HG03565 (cell line): ENCODE measurements around the gene RAC2.

ENCODE experiments used
- ATAC-seq: cut with Tn5 transposase; IDR thresholded peaks from one replicate; pipeline ENCODE4 v1.9.1; 2021; ENCODE audit warnings: mild to moderate bottlenecking, moderate library complexity; ENCODE audit not compliant: unreplicated experiment

Gene RAC2

DNA sequence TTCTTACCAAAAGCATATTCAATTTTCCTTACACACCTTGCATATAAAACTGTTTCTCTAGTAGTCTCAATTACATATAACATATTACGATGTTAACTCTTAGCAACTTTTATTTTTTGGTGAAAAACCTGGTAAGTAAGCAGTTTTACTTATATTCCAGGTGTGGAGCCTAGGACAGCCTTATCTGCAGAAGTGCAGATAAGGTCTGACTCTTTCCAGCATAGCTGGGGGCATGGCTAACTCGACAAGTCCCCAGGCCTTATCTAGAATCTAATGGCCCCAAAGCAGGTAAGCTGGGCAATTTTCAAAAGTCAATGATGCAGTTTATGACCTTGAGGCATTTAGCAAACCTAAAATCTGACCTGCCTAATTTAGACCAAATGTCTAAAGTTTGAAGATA is 51.9 kb downstream of the RAC2 start:
- no peak for ATAC-seq

DNA sequence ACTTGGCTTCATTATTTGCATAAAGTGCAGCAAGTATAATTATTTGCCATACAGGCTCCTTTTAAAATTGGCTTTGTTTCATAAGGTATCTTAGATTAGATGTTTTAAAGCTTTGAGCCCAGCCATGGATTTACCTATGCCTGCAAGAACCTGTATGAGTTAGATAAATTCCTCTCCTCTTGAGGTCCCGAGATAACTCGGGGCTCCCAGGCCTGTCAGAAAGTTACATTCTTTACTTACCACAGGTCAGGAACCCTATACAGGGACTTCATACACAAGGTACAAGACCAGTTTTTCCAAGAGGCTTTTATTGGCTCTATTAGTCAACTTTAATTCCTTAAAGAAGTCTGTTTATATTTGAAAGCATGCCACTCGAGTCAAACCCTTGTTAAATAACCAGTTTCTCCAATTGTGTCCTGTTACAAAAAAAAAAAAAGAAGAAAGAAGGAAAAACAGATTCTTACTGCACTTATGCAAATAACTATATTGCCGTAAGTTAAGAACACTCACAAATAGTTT is 53.7 kb downstream of the RAC2 start:
- ATAC-seq: no peak

DNA sequence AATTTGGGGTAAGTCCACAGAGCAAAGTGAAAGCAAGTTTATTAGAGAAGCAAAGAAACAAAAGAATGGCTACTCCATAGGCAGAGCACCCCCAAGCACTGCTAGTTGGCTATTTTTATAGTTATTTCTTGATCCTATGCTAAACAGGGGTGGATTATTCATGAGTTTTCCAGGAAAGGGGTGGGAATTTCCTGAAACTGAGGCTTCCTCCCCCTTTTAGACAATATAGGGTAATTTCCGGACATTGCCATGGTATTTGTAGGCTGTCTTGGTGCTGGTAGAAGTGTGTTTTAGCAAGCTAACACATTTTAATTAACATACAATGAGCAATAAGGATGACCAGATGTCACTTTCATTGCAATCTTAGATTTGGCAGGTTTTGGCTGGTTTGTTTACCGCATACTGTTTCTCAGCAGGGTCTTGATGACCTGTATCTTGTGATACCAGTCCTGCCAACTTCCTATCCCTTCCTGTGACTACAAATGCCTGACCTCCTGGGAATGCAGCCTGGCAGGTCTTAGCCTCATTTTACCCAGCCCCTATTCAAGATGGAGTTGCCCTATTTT is 55.1 kb downstream of the RAC2 start:
- ATAC-seq: no peak

DNA sequence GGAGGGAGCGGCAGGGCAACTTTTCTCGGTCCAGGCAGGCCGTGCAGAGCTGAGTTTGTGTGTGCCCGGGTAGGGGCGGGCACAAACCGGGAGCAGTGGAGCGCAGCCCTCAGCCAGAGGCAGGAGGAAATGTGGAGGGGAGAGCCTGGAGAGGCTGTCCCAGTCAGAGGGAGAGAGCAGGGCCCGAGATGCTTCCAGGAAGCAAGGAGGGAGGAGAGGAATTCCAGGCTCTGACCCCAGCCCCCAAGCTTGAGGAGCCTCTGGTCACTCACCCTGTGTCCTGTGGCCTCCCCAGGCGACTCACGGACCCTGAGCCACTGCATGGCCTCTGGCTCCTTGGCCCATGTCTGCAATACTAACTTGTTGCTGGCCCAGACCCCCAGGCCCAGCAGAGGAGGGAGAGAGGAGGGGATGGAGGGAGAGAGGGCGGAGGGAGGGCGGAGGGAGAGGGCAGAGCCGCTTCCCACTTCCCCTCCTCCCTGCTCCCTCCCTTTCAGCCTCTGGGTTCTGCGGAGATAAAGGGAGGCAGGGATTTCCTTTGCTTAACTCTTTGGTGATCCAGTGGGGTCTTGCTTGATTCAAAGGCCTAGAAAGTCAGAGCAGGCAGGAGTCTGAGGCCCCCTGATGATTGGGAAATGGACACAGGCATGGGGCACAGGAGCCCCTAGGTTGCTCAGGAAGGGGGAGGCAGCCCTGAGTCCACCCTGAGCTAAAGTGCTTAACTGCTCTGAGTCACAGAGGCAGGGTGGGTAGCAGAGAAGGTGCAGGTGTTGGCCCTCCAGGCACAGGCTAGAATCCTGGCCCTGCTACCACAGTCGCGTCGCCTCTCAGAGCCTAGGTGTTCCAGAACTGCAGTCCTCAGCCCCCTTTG is 55.9 kb downstream of the RAC2 start, which contains the start of gene C1QTNF6:
TSS of gene C1QTNF6 (minus strand) at position 357 of the 871 bp plus-strand sequence. CDS start at position 323, 34 bp downstream.
- ATAC-seq: no peak

DNA sequence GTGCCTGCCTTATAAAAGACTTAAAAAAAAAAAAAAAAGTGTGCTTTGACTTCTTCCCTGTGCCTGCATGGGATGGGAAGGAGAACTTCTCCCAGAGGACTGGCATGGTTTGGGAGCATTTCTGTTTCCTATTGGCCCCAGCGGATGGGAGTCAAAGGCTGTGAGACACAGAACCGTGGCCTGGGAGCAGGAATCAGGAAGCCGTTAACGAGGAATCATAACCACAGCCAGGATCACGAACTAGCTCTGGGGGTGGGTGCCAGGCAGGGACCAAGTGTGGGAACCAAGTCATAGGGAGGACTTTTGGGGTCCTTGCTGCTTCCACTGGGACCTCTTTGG is 56.5 kb downstream of the RAC2 start:
- no peak for ATAC-seq

DNA sequence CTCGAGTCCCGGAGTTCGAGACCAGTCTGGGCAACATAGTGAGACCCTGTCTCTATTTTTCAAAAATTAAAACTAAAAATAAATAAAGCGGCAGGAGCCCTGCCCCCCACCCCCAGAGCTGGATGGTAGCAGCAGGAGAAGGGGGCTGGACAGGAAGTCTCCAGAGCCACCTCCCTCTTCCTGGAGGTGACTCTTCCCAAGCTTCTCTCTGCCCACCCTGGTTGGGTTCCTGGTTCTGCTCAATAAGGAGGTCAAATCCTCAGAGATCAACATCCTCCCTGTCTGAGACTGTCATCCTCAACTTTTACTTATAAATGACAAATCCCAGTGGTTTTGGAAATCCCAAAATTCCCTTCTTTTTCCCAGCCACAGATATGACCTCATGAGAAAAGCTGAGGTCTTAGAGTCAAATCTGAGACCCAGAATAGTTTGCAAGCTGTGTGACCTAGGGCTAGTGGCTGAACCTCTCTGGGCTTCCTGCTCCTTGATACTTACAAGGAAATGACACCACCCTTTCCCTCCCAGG is 57.0 kb downstream of the RAC2 start:
- no peak for ATAC-seq

DNA sequence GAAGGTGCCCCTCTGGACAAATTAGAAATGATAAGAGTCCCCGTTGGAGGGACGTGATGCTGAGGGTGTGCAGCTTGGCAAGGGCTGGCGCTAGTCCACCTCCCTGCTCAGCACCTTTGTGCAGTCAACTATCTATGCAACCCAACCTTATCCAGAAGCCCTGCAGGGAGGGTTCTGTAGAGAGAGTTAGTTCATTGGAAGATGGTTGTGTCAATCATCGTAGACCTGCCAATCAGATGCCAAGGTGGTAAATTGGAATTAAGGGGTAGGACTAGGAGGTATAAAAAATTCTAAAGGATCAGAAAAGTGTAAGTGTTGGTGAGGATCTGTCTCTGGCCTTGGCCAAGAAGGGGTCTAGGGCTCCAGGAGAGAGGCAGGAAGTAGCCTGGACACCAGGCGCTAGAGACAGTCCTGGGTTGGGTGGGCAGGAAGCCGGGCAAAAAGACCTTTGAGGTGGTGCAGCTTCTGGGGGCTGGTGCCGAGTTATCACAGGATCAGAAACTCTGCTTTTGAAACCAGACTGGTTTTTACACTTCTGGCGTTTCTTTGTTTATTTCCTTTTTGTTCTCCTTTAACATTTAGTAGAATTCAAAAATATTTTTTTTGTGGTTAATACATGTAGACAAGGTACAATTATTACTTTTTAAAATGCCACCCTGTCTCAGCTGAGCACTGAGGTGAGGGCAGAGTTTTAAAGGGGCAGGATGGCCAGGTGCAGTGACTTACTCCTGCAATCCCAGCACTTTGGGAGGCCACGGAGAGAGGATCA is 57.7 kb downstream of the RAC2 start:
- ATAC-seq: no peak

DNA sequence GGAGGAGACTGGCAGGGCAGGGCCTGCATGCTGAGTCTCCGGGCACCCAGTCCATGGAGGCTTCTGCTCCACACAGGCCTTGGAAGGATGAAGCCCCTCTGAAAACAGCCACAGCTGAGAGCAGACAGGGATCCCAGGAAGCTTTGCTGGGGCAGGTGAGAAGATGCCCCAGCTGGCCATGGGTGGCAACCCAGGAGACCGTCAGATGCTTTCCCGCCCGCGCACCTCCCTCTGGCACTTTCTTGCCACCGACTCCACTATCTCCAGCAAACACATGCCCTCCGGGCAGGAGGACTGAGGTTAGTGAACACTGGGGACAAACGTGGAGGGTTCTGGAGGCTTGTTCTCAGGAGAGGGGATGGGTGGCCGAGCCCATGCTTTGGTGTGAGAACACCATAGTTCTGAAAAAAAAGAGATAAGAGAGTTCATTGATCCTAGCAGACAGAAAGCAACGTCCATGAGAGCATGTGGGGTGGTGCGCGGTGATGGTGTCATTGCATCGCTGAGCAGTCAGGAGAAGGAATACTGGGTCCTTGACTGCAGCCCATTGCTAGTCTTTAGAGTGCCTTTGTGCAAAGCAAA is 58.3 kb downstream of the RAC2 start:
- ATAC-seq: no peak

DNA sequence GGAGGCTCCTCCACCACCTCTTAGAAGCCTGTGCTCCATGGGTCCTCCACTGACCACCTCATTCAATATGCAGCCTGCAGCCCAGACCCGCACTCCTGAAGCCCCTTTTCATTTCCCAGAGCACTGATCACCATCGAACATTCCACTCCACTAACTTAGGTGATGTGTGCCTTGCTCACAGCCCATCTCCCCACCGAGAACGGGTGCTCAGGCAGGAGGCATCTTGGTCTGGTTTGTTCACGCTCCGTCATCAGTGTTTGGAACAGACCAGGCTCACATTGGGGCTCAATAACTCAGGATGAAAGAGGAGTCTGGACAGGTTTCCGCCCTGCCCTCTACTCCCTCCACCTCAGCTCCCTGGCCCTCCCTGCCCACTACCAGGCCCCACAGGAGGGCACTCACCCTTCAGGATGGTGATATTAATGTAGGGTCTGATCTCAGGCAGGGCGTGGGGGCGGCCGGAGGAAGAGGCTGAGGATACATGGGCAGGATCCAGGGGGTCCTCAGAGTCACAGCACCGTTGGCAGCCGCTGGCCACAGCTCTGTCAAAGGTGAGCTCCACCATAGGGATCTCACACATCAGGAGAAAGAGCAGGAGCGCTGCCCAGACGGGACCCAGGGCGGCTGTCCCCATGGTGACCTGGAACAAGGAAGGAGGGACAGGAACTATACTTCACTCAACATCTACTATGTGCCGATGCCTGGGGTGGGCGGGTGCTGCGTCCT is 59.1 kb downstream of the RAC2 start:
- no peak for ATAC-seq

DNA sequence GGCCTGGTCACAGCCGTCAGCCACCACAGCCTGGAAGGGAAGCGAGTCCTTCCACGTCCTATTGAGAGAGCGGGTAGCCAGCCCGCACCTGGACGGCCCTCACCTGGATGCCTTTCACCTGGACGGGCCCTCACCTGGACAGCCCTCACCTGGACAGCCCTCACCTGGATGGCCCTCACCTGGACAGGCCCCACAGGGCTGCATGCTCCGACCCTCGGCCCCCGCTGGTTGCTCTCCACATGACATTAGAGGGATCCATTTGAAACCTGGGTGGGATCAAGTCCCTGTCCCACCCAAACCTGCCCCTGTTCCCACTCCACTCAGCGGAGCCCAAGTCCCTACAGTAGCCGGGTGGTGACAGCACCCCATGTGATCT is 59.7 kb downstream of the RAC2 start:
- no peak for ATAC-seq

DNA sequence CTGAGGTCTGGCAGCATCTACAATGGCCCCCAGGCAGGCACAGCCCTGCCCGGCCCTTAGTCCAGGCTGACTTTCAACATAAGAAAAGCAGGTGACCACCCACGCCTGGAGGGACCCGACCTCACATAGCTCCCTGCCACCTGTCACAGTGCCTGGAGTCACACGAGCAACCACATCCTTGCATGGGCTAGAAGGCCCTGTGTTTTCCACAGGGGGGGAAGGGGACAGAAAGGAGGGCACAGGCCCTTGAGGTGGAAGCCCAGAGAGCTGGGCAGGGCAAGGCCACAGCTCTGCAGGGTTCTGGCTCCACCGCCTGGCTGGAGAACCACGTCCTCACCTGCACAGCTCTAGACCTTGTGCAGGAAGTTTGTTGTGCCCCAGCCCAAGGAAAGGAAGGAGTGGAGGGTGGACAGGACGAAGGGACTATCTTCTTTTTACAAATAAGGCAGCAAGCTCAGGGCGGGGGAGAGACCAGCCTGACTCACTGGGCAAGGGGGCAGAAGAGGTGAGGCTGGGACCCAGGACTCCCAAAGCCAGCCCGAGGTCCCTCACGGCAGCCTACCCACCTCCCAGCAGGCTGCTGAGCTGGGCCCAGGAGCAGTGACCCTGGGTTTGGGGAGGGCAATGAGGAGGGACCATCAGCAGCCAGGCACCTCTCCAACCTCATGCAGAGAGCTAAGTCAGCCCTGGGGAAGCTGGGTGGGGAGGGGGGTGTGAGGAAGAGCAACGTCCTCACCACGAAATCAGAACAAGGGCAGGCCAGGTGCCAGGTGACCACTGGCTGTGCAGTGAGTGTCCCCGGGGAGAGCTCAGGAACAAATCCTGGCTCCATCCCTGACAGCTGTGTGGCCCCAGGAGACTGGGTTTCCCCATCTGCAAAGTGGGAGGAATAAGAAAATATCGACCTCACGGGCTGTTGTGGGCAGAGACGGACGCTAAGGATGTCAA is 60.4 kb downstream of the RAC2 start:
- ATAC-seq: no peak

DNA sequence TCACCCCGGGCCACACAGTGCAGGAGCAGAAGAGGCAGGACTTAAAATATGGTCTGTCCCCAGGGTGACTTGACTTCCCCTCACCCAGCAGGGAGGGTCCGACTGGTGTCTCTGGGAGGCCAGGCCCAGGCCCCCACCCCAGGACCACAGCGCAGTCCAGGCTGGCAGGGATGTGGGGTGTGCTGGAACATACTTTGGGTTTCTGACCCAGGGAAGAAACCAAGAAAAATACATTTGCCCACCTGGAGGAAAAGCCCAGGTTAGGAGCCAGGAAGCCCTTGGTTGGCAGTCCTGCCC is 61.2 kb downstream of the RAC2 start:
- ATAC-seq: no peak

DNA sequence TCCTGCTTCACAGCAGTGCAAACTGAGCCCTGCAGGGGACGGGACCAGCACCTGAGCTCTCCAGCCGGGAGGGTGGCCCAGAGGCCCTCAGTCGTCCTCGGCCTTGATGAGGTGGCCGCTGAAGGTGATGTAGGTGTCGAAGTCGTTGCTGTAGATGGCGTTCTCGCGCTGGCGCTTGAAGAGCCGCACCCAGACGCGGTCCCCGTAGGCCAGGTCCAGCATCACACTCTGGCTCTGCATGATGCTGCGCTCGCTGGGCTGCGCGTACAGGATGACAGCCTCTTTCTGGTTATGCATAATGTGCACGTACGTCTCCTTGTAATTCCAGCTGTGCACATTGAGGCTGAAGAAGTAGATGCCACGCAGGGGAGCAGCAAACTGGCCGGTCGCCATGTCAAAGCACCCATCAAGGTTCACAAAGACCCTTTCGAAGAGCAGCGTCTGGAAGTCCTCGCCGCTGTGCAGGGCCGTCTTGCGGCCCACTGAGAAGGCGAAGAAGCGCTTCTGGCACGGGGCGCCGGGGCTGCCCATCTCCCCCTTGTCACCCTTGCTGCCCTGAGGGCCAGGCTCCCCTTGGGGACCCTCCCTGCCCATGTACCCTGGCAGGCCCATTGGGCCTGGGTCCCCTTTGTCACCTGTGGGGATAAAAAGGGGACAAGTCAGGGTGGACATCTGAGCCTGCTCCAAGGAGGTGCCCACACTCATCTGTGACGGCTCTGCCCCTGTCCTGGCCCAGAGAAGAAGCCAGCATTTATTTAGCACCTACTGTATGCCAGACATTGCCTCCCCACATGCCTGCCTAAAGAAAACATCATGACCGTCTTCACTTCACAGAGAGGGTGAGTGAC is 61.7 kb downstream of the RAC2 start:
- ATAC-seq: no peak

DNA sequence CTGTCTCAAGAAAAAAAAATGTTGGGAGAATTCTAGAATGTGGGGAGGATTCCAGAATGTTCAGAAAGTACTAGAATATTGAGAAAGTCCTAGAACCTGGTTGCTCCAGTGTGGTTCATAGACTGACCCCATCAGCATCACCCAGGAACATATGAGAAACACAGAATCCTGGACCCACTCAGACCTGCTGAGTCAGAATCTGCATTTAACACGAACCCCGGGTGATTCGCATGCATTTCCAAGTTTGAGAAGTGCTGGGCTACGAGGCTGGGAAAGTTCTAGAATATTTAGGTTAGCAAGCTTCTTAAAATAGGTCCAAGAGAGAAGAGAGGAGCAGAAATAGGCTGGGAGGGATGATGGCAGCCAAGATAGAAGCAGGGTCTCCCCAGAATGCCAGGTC is 62.4 kb downstream of the RAC2 start:
- no peak for ATAC-seq

DNA sequence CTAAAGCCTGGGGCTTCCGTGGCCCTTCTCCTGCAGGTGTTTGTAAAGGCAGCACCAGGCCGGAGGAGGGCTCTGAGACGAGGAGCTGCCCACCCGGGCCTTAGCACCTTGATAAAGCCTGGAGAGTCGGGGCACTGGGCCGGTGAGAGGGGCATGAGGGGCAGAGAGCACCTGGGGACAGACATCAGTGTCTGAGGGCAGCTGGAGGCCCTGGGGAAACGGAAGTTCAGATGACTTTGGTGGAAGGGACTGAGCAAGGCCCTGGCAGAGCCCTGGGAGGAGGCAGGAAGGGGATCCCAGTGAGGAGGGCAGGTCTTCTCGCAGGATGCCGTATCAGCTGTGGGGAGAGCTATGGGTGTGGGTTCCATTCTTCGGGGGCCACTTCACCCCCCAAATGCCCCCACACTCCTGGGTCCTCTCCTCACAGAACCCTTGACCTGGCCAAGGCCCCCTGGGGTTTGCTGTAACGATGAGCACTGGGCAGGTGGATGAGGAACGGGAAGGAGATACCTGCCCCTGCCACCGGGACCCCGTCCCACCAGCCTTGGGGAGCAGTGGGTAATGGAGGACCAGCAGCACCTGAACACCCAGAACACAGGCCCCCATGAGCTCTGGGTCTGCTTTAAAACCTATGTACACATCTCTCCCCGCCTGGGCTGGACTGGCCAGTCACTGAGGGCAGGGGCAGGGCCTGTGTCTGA is 63.4 kb downstream of the RAC2 start:
- no peak for ATAC-seq

DNA sequence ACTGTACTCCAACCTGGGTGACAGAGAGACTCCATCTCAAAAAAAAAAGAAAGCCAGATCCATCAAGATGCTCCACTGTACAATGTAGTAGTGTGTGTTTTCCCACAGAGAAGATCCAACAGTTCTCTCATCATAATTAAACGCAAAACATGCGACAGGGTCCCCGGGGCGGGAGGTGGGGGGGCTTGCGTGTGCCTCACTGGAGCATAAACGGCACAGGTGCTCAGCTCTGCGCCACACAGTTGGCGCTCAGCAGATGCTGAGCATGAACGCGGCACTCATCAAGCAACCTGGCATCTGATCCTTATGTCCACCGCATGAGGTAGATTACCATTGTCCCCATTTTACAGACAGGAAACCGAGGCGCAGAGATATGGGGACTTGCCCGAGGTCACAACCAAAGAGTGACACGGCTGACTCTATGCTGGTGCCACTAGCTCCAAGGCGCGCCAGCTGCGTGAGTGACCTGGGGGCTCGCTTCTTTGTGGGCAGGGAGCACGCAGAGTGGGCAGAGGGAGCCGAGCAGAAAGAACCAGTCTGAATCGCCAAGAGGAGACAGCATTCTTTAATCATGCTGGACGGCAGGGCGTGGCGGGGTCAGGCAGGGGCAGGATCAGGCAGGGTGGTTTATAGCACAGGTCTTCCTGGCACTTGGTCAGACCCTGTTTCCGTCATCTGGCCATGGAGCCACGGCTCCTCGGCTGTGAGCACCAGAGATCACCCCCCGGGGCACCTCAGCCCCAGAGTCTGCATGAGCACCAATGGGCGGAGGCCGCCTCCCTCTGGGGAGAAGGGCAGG is 64.2 kb downstream of the RAC2 start:
- ATAC-seq: no peak

DNA sequence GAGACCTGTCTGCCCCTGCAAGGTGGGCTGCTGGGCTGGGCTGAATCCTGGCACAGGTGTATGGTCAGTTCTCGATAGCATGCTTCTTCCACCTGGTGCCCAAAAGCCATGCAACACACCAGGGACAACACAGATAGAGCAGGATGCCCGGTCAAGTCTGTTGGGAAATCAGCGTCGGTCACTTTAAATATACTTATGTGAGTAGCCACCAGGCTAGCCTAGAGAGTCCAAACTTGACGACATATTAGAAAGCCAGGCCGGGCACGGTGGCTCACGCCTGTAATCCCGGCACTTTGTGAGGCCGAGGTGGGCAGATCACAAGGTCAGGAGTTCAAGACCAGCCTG is 65.0 kb downstream of the RAC2 start:
- ATAC-seq: no peak
